ENCODE measurements around the gene C14orf132.

The C14orf132 gene

DNA sequence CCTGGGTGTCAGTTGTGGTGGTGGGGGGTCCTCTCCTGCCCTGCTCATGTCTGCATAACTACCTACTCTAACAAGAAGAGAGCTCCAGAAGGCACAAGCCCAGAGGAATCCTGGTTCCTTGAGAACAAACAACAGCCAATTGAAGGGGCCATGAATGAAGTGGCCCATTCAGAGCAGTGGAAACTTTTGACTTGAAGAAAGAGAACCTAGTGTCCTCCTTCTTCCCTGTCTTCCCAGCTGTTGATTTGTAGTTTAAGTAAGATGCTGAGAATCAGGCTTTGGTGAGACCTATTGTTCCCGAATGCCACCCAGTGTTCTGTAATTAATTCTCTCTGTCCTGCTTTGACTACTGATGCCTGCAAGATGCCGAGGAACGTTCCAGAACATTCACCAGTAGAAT lies 79.2 kb downstream of the C14orf132 start:
- no peak for DNase-seq (ENCODE audit: low read depth in 2 of 2)

DNA sequence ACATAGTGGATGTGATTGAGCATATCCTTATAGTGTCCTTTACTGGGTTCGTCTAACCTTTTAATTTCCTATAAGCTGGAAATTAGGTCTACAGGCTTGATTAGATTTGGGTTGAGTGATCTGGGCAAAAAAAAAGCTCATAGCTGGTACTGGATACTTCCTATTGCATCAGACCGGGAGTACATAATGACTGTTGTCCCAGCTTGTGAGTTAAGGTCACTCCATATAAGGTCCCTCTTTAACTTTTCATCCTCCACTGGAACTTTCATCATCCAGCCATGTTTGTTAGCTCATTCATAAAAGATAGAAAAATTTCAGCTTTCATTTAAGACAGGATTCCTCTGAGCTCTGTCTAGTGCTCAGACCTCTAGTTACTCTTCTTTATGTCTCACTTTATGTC lies 80.8 kb downstream of the C14orf132 start:
- DNase-seq (ENCODE audit: low read depth in 2 of 2): no peak

DNA sequence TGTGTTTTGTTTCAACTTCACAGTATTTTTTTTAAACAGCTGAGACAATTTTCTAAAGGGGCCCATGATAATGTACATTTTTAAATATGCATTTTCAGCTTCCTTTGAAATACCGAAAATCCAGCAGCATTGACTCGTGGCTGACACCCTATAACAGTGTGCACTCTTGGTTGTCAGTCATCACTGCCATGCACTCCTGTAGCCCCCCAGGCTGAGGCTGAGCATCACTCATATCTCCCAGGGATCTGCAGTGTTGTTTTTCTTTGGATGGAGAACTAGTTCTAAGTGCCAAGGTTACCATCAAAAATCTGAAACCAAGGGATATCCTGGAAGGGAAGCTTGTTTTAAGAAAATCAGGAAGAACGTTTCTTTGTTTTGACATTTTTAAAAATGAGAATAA lies 81.2 kb downstream of the C14orf132 start:
- no peak for DNase-seq (ENCODE audit: low read depth in 2 of 2)

DNA sequence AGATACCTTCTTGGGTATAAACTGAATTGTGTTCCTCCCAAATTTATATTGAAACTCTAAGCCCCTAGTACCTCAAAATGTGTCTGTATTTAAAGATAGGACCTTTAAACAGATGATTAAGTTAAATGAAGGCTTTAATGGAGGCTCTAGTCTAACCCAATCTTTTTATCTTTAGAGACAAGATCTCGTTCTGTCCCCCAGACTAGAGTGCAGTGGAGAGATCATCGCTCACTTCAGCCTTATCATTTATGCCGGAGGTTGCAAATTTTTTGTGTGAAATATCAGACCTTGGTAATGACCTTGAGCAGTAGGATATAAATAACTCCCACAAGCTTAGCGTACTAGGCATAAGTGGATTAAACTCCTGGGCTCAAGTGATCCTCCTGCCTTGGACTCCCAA lies 81.8 kb downstream of the C14orf132 start:
- no peak for DNase-seq (ENCODE audit: low read depth in 2 of 2)

DNA sequence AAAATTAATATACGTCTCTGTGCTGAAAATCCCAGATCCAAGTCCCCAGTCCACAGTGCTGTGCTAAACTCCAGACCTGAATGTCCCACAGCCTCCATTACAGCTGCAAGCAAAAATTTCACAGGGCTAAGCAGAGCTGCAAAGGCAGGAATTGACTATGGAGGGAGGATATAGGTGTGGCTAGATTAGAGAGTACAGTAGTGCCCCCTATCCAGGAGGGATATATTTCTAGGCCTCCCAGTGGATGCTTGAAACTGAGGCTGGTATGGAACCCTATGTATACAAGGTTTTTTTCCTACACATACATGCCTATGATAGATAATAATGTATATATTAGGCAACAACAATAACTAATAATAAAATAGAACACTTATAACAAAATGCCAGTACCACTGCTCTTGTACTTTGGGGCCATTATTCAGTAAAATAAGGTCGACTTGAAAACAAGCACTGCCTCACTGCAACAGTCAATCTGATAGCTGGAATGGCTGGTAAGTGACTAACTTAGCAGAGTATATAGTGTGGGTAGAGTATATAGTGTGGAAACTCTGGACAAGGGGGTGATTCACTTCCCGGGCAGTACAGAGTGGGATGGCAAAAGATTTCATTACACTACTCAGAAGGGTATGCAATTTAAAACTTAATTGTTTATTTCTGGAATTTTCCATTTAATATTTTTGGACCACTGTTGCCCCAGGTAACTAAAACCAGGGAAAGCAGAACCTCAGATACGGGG lies 82.7 kb downstream of the C14orf132 start:
- DNase-seq (ENCODE audit: low read depth in 2 of 2): no peak

DNA sequence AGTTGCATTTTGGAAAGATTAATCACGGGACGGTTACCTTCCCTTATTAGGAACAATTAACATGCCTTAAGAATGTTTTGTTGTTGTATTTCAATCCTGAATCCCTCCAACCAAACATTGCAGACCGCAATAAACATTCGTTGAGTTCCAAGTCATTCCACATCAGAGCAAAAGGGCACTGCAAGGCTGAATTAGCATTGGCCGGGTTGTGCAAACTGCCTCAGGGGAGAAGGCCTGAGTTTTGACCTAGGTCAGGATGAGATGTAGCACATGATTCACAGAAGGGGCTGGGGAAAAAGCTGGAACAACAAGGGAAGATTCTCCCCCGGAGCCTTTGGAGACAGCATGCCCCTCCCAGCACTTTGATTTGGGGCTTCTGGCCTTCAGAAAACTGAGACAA lies 83.3 kb downstream of the C14orf132 start:
- DNase-seq (ENCODE audit: low read depth in 2 of 2): no peak

DNA sequence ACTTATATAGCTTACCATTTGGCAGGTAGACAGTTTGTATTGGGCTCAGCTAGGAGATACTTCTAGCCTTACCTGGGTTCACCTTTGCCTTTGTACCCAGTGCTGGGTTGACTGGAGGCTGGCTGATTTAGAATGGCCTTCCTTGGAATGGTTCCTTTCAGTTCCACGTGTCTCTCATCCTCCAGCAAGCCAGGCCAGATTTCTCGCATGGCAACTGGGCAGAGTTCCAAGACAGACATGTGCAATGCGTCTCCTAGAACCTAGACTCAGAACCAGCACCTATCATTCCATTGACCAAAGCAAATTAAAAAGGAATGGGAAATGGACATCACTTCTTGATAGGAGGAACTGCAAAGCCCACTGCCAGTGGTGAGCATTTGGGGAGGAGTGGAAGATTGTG lies 86.4 kb downstream of the C14orf132 start:
- no peak for DNase-seq (ENCODE audit: low read depth in 2 of 2)

DNA sequence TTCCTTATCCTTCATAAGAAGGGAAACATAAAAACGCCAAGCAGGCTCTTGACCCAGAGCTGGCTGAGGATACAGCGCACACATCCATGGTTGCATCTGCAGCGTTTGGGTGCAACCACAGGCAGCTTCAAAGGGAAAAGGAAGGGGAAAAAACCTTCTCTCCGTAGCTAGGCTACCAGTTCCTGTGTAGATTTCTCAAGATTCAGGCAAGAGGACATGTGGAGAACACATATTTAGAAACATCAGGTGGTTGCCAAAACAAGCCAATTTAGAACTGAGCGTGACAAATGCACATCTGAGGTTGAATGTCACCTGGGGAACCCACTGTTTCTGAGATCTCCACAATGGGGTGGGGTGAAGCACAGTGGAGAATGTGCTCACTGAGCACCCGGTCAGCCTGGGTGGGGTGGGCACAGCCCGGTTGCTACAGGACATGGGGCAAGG lies 87.2 kb downstream of the C14orf132 start:
- DNase-seq (ENCODE audit: low read depth in 2 of 2): no peak

DNA sequence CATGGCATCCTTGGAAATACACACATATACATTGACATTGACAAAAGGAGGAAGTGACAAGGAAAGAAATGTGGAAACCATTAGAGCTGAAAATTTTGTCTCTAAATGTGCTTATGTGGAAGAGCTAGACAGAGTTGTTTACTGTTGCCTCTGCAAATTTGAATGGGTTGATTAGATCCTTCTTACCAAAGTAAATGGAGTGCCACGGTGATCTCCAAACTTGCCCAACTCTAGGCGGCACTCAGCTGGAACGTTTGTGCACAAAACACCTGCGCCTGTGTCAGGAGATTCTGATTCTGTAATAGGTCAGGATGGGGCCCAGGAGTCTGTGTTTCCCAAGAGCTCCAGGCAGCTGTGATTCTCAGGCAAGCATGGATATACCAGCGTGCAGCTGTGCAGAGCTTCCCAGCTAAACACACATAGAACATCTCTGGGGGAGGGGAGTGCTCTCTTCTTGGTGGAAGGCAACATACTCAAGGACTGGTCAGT lies 87.7 kb downstream of the C14orf132 start:
- no peak for DNase-seq (ENCODE audit: low read depth in 2 of 2)

DNA sequence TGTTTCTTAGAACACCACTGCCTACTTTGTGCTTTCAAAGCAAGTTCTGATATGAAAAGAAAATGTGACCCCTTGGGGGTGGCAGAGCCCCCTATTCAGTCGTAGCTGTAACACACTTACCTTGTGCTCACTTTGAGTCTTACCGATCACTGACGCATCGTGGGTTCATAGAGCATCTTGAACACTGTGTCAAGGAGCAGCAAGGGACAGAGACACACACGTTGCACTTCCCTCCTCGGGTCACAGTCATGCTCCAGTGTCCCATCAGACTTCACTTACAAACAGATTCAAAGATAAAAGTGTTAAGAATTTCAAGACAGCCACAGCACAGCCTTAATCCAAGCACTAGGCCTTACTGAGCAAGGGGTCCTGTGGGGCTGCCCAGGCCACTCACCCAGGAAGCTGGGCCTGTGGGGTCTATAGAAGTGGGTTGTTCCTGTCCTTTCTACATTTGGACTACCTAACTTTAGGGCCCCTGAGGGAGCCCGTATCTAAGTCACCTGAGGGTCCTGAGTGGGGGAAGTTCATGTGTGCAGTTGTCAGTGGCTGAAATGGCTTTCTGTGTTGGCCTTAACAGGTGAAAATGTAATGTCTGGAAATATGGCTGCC lies 90.1 kb downstream of the C14orf132 start:
- no peak for DNase-seq (ENCODE audit: low read depth in 2 of 2)

DNA sequence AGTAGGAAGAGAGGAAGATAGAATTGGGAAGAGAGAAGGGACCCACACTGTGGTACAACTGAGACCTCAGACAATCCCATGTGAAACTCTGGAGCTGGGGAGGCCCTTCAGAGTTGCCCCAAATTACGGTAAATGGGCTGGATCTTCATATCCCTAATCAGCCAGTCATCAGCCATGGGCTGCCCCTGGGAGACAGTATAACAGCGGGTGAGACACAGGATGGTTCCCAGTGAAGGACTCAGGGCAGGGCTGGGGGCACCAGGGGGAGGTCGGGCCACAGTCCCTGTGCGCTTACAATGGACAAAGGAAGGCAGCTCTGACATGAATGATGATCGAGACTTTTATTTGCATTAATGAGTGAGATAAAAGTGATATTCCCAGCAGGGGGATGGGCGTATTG lies 91.2 kb downstream of the C14orf132 start:
- no peak for DNase-seq (ENCODE audit: low read depth in 2 of 2)

DNA sequence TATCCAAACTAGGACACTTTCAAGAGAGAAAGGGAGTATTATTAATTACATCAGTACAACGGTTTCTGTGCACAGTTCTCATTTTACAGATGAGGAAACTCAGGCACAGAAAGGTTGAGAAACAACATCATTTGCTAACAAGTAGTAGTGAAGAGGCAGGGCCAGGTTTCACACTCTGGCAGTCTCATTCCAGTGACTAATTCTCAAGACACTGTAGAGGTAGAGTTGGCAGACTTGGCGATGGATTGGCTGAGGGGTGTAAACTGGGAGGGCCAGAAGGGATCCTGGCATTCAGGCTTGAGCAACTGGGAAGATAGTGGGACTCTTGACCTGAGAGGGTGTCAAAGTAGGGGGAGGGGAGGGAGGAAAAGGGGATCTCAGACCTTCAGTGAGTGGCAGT lies 91.7 kb downstream of the C14orf132 start:
- DNase-seq (ENCODE audit: low read depth in 2 of 2): no peak

DNA sequence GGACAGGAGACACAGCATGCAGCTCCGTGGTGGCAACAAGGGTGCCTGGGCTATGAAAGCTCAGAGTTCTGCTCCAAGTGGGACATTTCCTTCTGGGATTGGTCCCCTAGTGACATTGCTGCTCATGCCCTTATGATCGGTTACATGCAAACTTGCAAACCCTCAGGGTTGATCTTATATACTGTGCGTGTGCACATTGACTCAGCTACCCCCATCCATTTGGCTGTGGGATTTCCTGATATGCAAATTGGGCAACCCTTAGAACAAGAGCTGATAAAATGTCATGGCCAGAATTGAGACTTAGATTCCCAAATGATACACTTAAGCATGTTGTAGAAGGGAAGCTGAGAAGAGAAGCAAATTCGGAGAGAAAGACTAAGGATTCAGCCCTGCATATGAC lies 92.7 kb downstream of the C14orf132 start:
- DNase-seq (ENCODE audit: low read depth in 2 of 2): no peak

DNA sequence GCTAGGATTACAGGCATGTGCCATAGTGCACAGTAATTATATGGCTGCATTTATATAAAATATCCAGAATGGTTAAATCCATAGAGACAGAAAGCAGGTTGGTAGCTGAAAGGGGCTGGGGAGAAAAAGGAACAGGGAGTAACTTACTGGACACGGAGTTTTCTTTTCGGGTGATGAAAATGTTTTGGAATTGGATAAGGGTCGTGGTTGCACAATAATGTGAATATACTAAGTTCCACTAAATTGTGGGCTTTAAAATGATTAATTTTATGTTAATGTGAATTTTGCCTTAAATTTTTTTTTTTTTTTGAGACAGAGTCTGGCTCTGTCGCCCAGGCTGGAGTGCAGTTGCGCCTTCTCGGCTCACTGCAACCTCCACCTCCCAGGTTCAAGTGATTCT lies 95.3 kb downstream of the C14orf132 start:
- no peak for DNase-seq (ENCODE audit: low read depth in 2 of 2)

DNA sequence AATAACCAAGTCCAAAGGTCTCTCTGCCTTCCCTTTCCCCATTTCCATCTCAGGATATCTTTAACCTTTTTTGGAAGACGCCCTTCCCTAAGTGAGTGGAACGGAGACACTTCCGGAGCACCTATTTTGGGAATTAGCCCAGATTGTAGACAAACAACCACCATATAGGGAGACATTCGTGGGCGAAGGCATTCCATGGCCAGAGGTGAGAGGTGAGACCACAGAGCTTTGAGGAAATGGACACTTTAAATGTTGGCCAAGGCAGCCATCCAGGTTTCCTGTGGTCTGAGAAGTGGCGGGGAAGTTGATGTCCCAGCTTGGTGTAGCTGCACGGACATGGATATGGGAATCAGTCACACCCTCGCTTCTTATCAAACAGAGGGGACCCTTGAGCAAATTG lies 96.1 kb downstream of the C14orf132 start:
- DNase-seq (ENCODE audit: low read depth in 2 of 2): no peak

DNA sequence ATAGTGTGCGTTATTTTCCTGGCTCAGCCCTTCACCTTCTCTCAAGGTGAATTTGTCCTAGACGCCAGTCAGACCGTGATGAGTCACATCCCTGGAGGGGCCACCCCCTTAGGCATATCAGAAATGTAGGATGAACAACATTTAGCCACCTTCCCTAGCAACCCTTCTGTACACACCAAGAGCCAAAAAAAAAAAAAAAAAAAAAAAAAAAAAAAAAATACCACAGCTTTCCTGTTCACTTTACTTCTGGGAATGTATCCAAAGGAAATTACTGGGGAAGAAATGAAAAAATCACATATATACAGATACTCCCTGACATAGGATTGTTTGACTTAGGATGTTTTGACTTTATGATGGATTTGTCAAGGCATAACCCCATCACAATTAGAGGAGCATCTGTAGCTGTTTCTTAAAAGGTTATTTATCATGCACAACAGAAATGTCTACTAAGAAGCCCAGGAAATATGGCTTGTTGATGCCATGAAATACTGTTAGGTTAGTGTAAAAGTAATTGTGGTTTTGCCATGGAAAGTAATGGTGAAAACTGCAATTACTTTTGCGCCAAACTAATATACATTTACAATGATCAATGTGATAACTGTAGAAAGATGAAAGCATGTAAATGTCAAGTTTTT lies 97.3 kb downstream of the C14orf132 start:
- no peak for DNase-seq (ENCODE audit: low read depth in 2 of 2)

DNA sequence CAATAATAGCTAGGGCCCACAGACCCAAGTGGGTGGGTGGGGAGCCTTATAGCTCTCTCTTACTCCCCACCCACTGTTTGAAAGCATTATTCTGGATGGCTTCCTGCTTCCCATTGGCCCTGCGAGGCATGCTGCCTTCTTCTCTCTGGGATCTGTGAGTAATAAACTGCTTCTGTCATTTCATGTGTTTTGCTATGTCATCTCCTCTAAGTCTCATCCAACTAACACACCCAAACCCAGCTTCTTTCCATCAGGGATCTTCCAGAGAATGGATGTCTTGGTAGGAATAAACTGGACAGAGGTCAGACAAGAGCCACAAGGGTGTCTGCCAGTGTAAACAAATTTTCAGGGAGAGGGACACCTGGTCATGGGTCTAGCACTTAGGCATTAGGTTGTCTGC lies 99.1 kb downstream of the C14orf132 start:
- DNase-seq (ENCODE audit: low read depth in 2 of 2): no peak

DNA sequence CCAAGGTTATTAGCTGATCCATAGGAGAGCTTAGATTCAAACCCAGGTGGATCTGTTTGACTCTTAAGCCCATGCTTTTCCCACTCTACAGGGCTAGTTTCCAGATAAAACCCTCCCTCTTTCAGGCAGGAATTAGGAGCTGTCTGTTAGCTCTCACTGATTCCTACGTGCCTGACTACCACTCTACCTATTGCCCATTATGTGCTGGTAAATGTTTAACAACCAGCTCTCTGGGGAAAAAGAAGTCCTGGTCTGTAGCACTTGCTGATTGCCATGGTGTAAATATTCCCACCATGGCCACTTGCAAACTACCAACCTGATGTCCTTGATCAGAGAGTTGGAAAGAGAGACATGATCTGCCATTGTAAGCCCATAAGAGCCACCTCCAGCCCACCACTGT lies 100.0 kb downstream of the C14orf132 start:
- no peak for DNase-seq (ENCODE audit: low read depth in 2 of 2)

DNA sequence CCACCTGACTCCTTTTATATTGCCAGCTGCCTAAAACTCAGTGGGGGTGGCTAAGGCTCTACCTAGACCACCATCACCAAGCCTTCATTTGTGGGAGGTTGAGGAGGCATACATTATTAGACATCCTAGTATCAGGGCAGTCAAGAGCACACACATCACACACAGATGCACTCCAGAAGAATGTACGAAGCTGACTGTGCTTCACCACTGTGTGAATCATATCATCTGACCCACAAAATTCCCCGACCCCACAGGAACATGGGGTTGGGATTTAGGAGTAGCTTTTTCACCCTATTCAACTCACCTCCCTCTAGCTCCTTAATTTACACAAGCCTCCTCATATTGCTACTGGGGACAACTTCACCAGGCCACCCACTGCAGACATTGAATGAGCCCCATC lies 100.7 kb downstream of the C14orf132 start:
- DNase-seq (ENCODE audit: low read depth in 2 of 2): no peak

DNA sequence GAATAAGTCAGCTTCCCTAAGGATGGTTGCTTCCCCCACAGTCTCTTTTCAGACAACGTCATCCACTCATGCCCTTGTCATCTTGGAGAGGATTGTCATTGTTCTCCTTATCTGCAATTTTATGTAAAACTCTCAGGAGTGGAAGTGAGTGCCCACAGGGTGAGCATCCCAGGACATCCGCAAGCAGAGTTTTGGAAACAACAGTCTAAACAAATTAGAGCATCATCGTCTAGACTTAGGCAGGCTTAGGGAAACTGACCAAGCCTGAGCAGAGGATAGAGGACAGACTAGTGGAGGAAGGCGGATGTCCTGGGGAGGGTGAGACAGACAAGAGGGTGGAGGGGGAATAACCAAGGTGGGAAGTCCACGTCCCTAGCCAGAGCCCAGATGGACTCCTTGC lies 101.8 kb downstream of the C14orf132 start:
- DNase-seq (ENCODE audit: low read depth in 2 of 2): no peak

Measured in stimulated activated CD4-positive, alpha-beta T cell treated with anti-CD3 and anti-CD28 coated beads, Interleukin-4, amount 100 ng/mL, for 48 hours (primary cell).